IMR-90 (cell line): ENCODE results near the gene PCK1. TPM values are rescaled to one million over a fixed set of nuclear protein-coding genes. Genes with fewer than 3 reads are reported as not detected.

Source experiments
- ATAC-seq: fragments of 200-7000 bp; cut with Tn5 transposase; 2 replicates; pipeline ENCODE4 v1.9.1; 2020; ENCODE audit warnings: low read depth, mild to moderate bottlenecking, moderate library complexity
- BruUV-seq: library from RNA; stranded (reverse); fragments of 400-500 nt; replicated peaks from 2 replicates; lab custom pipeline; 2021; lab: Mats Ljungman, UMichigan
- CTCF ChIA-PET: fragments of 300-600 bp; formaldehyde crosslinking; extraction: SDS; loops from one replicate; lab custom pipeline; 2021; ENCODE audit warnings: antibody characterized with exemption; lab: Yijun Ruan, JAX
- POLR2A ChIA-PET: fragments of 300-600 bp; sonication (Branson Sonifier 250); formaldehyde crosslinking; loops from one replicate; lab custom pipeline; 2022; ENCODE audit warnings: antibody characterized with exemption; ENCODE audit not compliant: unreplicated experiment; lab: Charles Lee
- DNase-seq: peaks from one replicate; pipeline ENCODE4 v3.0.0; 2013
- H2AFZ ChIP-seq: replicated peaks from 2 replicates; pipeline ENCODE3; 2013; ENCODE audit warnings: low read length, mild to moderate bottlenecking; ENCODE audit not compliant: poor library complexity
- H2AK5ac ChIP-seq: 2 replicates; pipeline ENCODE4 v1.6.1; 2013; ENCODE audit warnings: low read depth, low read length, inconsistent platforms
- H2AK9ac ChIP-seq: replicated peaks from 2 replicates; pipeline ENCODE3; 2013; ENCODE audit warnings: mild to moderate bottlenecking, low read depth, low read length, moderate library complexity; ENCODE audit not compliant: poor library complexity
- H2BK120ac ChIP-seq: 2 replicates; pipeline ENCODE4 v1.6.1; 2013; ENCODE audit warnings: low read depth, low read length, inconsistent platforms
- H2BK15ac ChIP-seq: 3 replicates; pipeline ENCODE4 v1.6.1; 2013; ENCODE audit warnings: low read depth, low read length, inconsistent platforms
- H2BK20ac ChIP-seq: 2 replicates; pipeline ENCODE4 v1.6.1; 2013; ENCODE audit warnings: low read depth, mild to moderate bottlenecking, inconsistent platforms, low read length, moderate library complexity
- H2BK5ac ChIP-seq: 2 replicates; pipeline ENCODE4 v1.6.1; 2013; ENCODE audit warnings: mild to moderate bottlenecking, low read depth, low read length, inconsistent platforms; ENCODE audit not compliant: poor library complexity, severe bottlenecking
- H3K14ac ChIP-seq: replicated peaks from 2 replicates; pipeline ENCODE4 v1.6.1; 2013; ENCODE audit warnings: low read depth, low read length, inconsistent platforms
- H3K18ac ChIP-seq: 2 replicates; pipeline ENCODE4 v1.6.1; 2013; ENCODE audit warnings: low read depth, low read length, control low read depth
- H3K23ac ChIP-seq: 2 replicates; pipeline ENCODE4 v1.6.1; 2013; ENCODE audit warnings: low read depth, low read length, inconsistent platforms
- H3K27ac ChIP-seq: 2 replicates; pipeline ENCODE4 v1.5.1; 2013; ENCODE audit warnings: mild to moderate bottlenecking, control low read depth, low read length; ENCODE audit not compliant: insufficient read depth
- H3K27me3 ChIP-seq: 2 replicates; pipeline ENCODE4 v1.6.1; 2013; ENCODE audit warnings: low read length; ENCODE audit not compliant: control insufficient read depth, insufficient read depth
- H3K36me3 ChIP-seq: 2 replicates; pipeline ENCODE4 v1.6.1; 2013; ENCODE audit warnings: low read length, mixed read lengths; ENCODE audit not compliant: control insufficient read depth, insufficient read depth
- H3K4ac ChIP-seq: 2 replicates; pipeline ENCODE4 v1.6.1; 2013; ENCODE audit warnings: low read depth, low read length, inconsistent platforms
- H3K4me1 ChIP-seq: 2 replicates; pipeline ENCODE4 v1.6.1; 2013; ENCODE audit warnings: low read length, mixed read lengths; ENCODE audit not compliant: control insufficient read depth, insufficient read depth
- H3K4me2 ChIP-seq: 2 replicates; pipeline ENCODE4 v1.6.1; 2013; ENCODE audit warnings: low read depth, mild to moderate bottlenecking, control low read depth, low read length, moderate library complexity
- H3K4me3 ChIP-seq: 2 replicates; pipeline ENCODE4 v1.5.1; 2013; ENCODE audit warnings: low read depth, mild to moderate bottlenecking, control low read depth, low read length, moderate library complexity; ENCODE audit not compliant: insufficient read depth
- H3K56ac ChIP-seq: 2 replicates; pipeline ENCODE4 v1.6.1; 2013; ENCODE audit warnings: low read length, inconsistent platforms; ENCODE audit not compliant: insufficient read depth; ENCODE audit errors: extremely low read depth
- H3K79me1 ChIP-seq, 2 experiments: 2 replicates each; pipeline ENCODE4 v1.6.1; 2013; ENCODE audit warnings: low read length in 2 of 2, inconsistent platforms in 1 of 2, low read depth in 1 of 2
- H3K9ac ChIP-seq: 2 replicates; pipeline ENCODE4 v1.6.1; 2013; ENCODE audit warnings: low read depth, low read length, control low read depth
- H3K9me1 ChIP-seq: 2 replicates; pipeline ENCODE4 v1.6.1; 2013; ENCODE audit warnings: low read length, inconsistent platforms; ENCODE audit not compliant: insufficient read depth
- H3K9me3 ChIP-seq: 2 replicates; pipeline ENCODE4 v1.6.1; 2013; ENCODE audit warnings: low read length; ENCODE audit not compliant: control insufficient read depth, insufficient read depth
- H4K20me1 ChIP-seq: 2 replicates; pipeline ENCODE4 v1.6.1; 2013; ENCODE audit warnings: low read length, inconsistent platforms; ENCODE audit not compliant: insufficient read depth
- H4K5ac ChIP-seq: 2 replicates; pipeline ENCODE4 v1.6.1; 2013; ENCODE audit warnings: mild to moderate bottlenecking, low read depth, low read length, control low read depth
- H4K8ac ChIP-seq, 2 experiments: 2 replicates each; pipeline ENCODE4 v1.6.1; 2013; ENCODE audit warnings: low read depth in 2 of 2, low read length in 2 of 2, control low read depth in 1 of 2, inconsistent platforms in 1 of 2
- H4K91ac ChIP-seq: 2 replicates; pipeline ENCODE4 v1.6.1; 2013; ENCODE audit warnings: low read depth, low read length, inconsistent platforms; ENCODE audit not compliant: insufficient read depth
- BHLHE40 ChIP-seq: fragments of 150-350 bp; IDR thresholded peaks from 2 replicates; pipeline ENCODE4 v1.6.1; 2016; ENCODE audit warnings: mild to moderate bottlenecking, low read depth, low read length
- FOS ChIP-seq: fragments of 150-350 bp; IDR thresholded peaks from 2 replicates; pipeline ENCODE4 v1.6.1; 2016; ENCODE audit warnings: low read depth, low read length
- NFE2L2 ChIP-seq: fragments of 150-350 bp; IDR thresholded peaks from 2 replicates; pipeline ENCODE4 v1.6.1; 2016; ENCODE audit warnings: low read depth, mild to moderate bottlenecking, low read length
- POLR2A ChIP-seq: IDR thresholded peaks from 2 replicates; pipeline ENCODE4 v1.6.1; 2012; ENCODE audit warnings: mild to moderate bottlenecking, low read depth, low read length
- WGBS, 2 experiments: methylation state at CpG; one replicate each; pipeline versions ENCODE4 v1.1.5 to v1.1.7; 2013; ENCODE audit warnings: missing lambda C conversion rate in 2 of 2; ENCODE audit not compliant: insufficient read length in 1 of 2; ENCODE audit errors: extremely low coverage in 2 of 2; 5-methylcytosine and 5-hydroxymethylcytosine counted together
- dilution Hi-C: fragments of 300-500 bp; cut with HindIII; formaldehyde crosslinking; loops from one replicate; pipeline ENCODE4 v1.14.3; 2018; ENCODE audit warnings: low sequenced_read_pairs; ENCODE audit not compliant: unreplicated experiment
- in situ Hi-C: fragments of 300-500 bp; cut with MboI; formaldehyde crosslinking; loops from 3 replicates; pipeline ENCODE4 v1.14.3; 2019; ENCODE audit warnings: low sequenced_read_pairs, inconsistent platforms, mixed read lengths
- intact Hi-C: fragments of 100-400 bp; cut with micrococcal nuclease; formaldehyde crosslinking; loops from 2 replicates; pipeline ENCODE4 v1.10.0; 2022
- polyA plus RNA-seq, 3 experiments: library from polyadenylated mRNA; depleted of rRNA; stranded (reverse); fragments of >200 nt; gene quantifications; 2 replicates each; pipeline ENCODE4 v1.2.3, GENCODE V29; 2012; ENCODE audit warnings: low replicate concordance in 1 of 3
- total RNA-seq: library from RNA; depleted of rRNA; stranded (reverse); fragments of >200 nt; gene quantifications from 2 replicates; pipeline ENCODE4 v1.2.3, GENCODE V29; 2012
- TF ChIP-seq, protein P1 (sequence below): fragments of 150-350 bp; IDR thresholded peaks from 2 replicates; pipeline ENCODE4 v1.6.1; 2016; ENCODE audit warnings: low read depth, mild to moderate bottlenecking, low read length, moderate library complexity, borderline replicate concordance

Gene PCK1
- total and polyA plus RNA-seq, 2 of the 4 experiments (the other 2 are of a cell fraction): not detected

- Histone ChIP-seq H3K56ac (no peak overlapping the region), H2AFZ (no peak overlapping the region), H3K9ac (0 out of 2 replicates have a peak overlapping the region, but pooled peaks have one; percentile 10), H2BK5ac (no peak overlapping the region), H2BK15ac (no peak overlapping the region), H3K9me3 (peaks cover 3% of the 10 kb centered on the region), H2BK20ac (no peak overlapping the region), H3K9me1 (no peaks in the 10 kb centered on the region; the same call in 1 of the 2 replicates), H3K4ac (no peak overlapping the region), H3K18ac (no peak overlapping the region; the same call in 1 of the 2 replicates), H3K27me3 (peaks cover 35% of the 10 kb centered on the region), H3K36me3 (no peaks in the 10 kb centered on the region), H2BK120ac (no peak overlapping the region), H3K4me2 (no peak overlapping the region; the same call in 1 of the 2 replicates), H3K23ac (no peak overlapping the region), H3K14ac (no peak overlapping the region), H2AK9ac (no peak overlapping the region), H2AK5ac (no peak overlapping the region), H3K79me1 (no peaks in the 10 kb centered on the region), H4K5ac (peak overlapping the region; percentile 49; the same call in 1 of the 2 replicates), H3K4me1 (peaks cover 11% of the 10 kb centered on the region), H4K20me1 (no peaks in the 10 kb centered on the region), H4K8ac (peak overlapping the region in 1 of 2 experiments; percentile 69; a peak in 1 of 4 replicates), H3K27ac (no peak overlapping the region), H4K91ac (no peak overlapping the region; the same call in 1 of the 2 replicates), H3K4me3 (no peak overlapping the region)
- ATAC-seq: no peak
- intact Hi-C loops (no loop called here), in situ Hi-C loops (no loop called here), dilution Hi-C loops (no loop called here)
- TF ChIP-seq, protein P1, sequence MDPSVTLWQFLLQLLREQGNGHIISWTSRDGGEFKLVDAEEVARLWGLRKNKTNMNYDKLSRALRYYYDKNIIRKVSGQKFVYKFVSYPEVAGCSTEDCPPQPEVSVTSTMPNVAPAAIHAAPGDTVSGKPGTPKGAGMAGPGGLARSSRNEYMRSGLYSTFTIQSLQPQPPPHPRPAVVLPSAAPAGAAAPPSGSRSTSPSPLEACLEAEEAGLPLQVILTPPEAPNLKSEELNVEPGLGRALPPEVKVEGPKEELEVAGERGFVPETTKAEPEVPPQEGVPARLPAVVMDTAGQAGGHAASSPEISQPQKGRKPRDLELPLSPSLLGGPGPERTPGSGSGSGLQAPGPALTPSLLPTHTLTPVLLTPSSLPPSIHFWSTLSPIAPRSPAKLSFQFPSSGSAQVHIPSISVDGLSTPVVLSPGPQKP: no peak
- TF ChIP-seq POLR2A (no peak), BHLHE40 (no peak), FOS (no peak), NFE2L2 (no peak)
- no TSS peak for BruUV-seq
- CTCF ChIA-PET: no interaction called here
- DNase-seq: no peak
- WGBS, 2 experiments: 76% methylated on average over 3 of the region's 14 CpGs; no CpG with 5 or more reads in 1 of the 2 experiments
- POLR2A ChIA-PET: no interaction called here
Observed at GRCh38 chr20:57581202-57582028, 20.5 kb downstream of the PCK1 start.
